A673 (cell line): ENCODE results near the gene DOCK8. TPM values are rescaled to one million over a fixed set of nuclear protein-coding genes. Genes with fewer than 3 reads are reported as not detected.

Experiments
- BruUV-seq: library from RNA; stranded (reverse); fragments of 400-500 nt; replicated peaks from 2 replicates; lab custom pipeline; 2021; lab: Mats Ljungman, UMichigan
- CTCF ChIA-PET: fragments of 300-600 bp; sonication (Branson Sonifier 250); formaldehyde crosslinking; loops from one replicate; lab custom pipeline; 2022; ENCODE audit warnings: antibody characterized with exemption; lab: Charles Lee
- POLR2A ChIA-PET: fragments of 300-600 bp; sonication (Branson Sonifier 250); formaldehyde crosslinking; loops from one replicate; lab custom pipeline; 2022; ENCODE audit warnings: antibody characterized with exemption; ENCODE audit not compliant: low non-redundant PET; lab: Charles Lee
- DNase-seq: peaks from one replicate; pipeline ENCODE4 v3.0.0-alpha.2; 2015; ENCODE audit warnings: low spot score
- H3K27ac ChIP-seq: fragments of 200-600 bp; sonication (generic); 2 replicates; pipeline ENCODE4 v1.5.1; 2016; ENCODE audit warnings: mixed run types, low read depth, mild to moderate bottlenecking, mixed read lengths, antibody characterized with exemption, low read length; ENCODE audit not compliant: poor library complexity, severe bottlenecking
- H3K27me3 ChIP-seq: fragments of 200-600 bp; sonication (generic); replicated peaks from 2 replicates; pipeline ENCODE4 v1.6.1; 2017; ENCODE audit warnings: mixed run types, low read depth, mild to moderate bottlenecking, mixed read lengths, antibody characterized with exemption, low read length; ENCODE audit not compliant: insufficient read depth, poor library complexity
- H3K36me3 ChIP-seq: fragments of 200-600 bp; sonication (generic); 2 replicates; pipeline ENCODE4 v1.6.1; 2016; ENCODE audit warnings: mixed run types, mild to moderate bottlenecking, mixed read lengths, antibody characterized with exemption, low read length; ENCODE audit not compliant: insufficient read depth, poor library complexity, severe bottlenecking
- H3K4me1 ChIP-seq: fragments of 200-600 bp; sonication (generic); 2 replicates; pipeline ENCODE4 v1.6.1; 2017; ENCODE audit warnings: mixed run types, mild to moderate bottlenecking, mixed read lengths, antibody characterized with exemption, low read length; ENCODE audit not compliant: insufficient read depth, poor library complexity, severe bottlenecking
- H3K4me3 ChIP-seq: fragments of 200-600 bp; sonication (generic); 2 replicates; pipeline ENCODE4 v1.5.1; 2016; ENCODE audit warnings: low read depth, mixed run types, mild to moderate bottlenecking, mixed read lengths, low read length; ENCODE audit not compliant: poor library complexity, severe bottlenecking
- H3K9me3 ChIP-seq: fragments of 200-600 bp; sonication (generic); 2 replicates; pipeline ENCODE4 v1.6.1; 2016; ENCODE audit warnings: mixed run types, low read depth, mild to moderate bottlenecking, mixed read lengths, antibody characterized with exemption, low read length; ENCODE audit not compliant: poor library complexity, severe bottlenecking
- CTCF ChIP-seq: fragments of 300-800, 200-600 bp; sonication (generic); conservative IDR thresholded peaks from 2 replicates; pipeline ENCODE4 v1.5.1; 2017; ENCODE audit warnings: low read depth, mild to moderate bottlenecking, antibody characterized with exemption, low read length, moderate library complexity, mixed read lengths
- EZH2 ChIP-seq: fragments of 200-600 bp; sonication (generic); IDR thresholded peaks from 2 replicates; pipeline ENCODE4 v1.6.1; 2017; ENCODE audit warnings: borderline replicate concordance, low read depth, mild to moderate bottlenecking, mixed read lengths, antibody characterized with exemption, low read length; ENCODE audit not compliant: poor library complexity, severe bottlenecking
- intact Hi-C: fragments of 100-400 bp; cut with micrococcal nuclease; formaldehyde crosslinking; loops from one replicate; pipeline ENCODE4 v1.10.0; 2022; ENCODE audit not compliant: unreplicated experiment
- total RNA-seq: library from RNA; stranded (reverse); gene quantifications from 2 replicates; pipeline ENCODE4 v1.2.3, GENCODE V29; 2021

The DOCK8 gene
- total RNA-seq, 1 experiment from 2014 or later, result not detected

GRCh38 chr9:462121-462520 is 247.5 kb downstream of the DOCK8 start:
- H3K27ac ChIP-seq, result no peak overlapping the region
- POLR2A ChIA-PET, result no interaction called here
- no peaks in the 10 kb centered on the region for H3K4me1 ChIP-seq
- H3K36me3 ChIP-seq, result no peaks in the 10 kb centered on the region
- BruUV-seq, result no TSS peak
- H3K27me3 ChIP-seq, result peaks cover 4% of the 10 kb centered on the region
- no peak for TF ChIP-seq EZH2
- TF ChIP-seq CTCF, result no peak
- CTCF ChIA-PET, result no interaction called here
- no peak overlapping the region for H3K4me3 ChIP-seq
- no peaks in the 10 kb centered on the region for H3K9me3 ChIP-seq
- DNase-seq, result no peak
- intact Hi-C loops, result no loop called here

DNA sequence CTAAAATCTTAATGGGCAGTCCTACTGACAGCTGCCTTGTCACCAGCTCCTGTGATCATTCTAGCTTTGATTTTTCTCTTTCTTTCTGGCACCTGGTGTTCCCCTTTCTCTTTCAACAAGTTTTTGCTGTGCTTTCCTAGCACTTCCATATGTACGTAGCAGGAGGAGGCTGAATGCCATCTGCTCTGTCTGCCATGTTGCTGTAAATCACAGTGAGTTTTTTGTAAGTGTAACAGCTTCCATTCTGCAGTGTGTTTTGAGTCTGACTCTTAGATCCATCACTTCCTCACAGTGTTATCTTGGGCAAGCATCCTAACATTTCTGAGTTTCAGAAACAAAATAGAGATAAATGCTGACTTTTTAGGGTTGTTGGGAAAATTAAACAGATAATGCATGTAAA is 247.9 kb downstream of the DOCK8 start:
- H3K36me3 ChIP-seq, result no peaks in the 10 kb centered on the region
- no peak for DNase-seq
- no peak overlapping the region for H3K4me3 ChIP-seq
- peaks cover 4% of the 10 kb centered on the region for H3K27me3 ChIP-seq
- H3K27ac ChIP-seq, result no peak overlapping the region
- TF ChIP-seq CTCF (no peak), EZH2 (no peak)
- intact Hi-C loops, result no loop called here
- no peaks in the 10 kb centered on the region for H3K9me3 ChIP-seq
- ChIA-PET CTCF (no interaction called here), POLR2A (no interaction called here)
- no peaks in the 10 kb centered on the region for H3K4me1 ChIP-seq
- no TSS peak for BruUV-seq

- TF ChIP-seq CTCF (no peak), EZH2 (no peak)
- BruUV-seq, result no TSS peak
- intact Hi-C loops, result no loop called here
- Histone ChIP-seq H3K4me1 (no peaks in the 10 kb centered on the region), H3K9me3 (no peaks in the 10 kb centered on the region), H3K27ac (no peak overlapping the region), H3K27me3 (peaks cover 4% of the 10 kb centered on the region), H3K4me3 (no peak overlapping the region), H3K36me3 (no peaks in the 10 kb centered on the region)
- ChIA-PET POLR2A (no interaction called here), CTCF (no interaction called here)
- no peak for DNase-seq
Observed at GRCh38 chr9:463455-464171, 248.9 kb downstream of the DOCK8 start.
